ENCODE data around the gene TEDC2.

GRCh38 chr16:2462031-2462866, 2.3 kb downstream of the TEDC2 start:
- TF ChIP-seq CTCF (IDR thresholded peaks at IDR 0.05) = no peak
- no peak for TF ChIP-seq POLR2A (IDR thresholded peaks at IDR 0.05)
- TF ChIP-seq POLR2AphosphoS5 (IDR thresholded peaks at IDR 0.05) = no peak
